Ishikawa (cell line): ENCODE data around the gene ABCB8.

ENCODE experiments used
- CEBPB ChIP-seq: IDR thresholded peaks from 2 replicates; pipeline ENCODE4 v1.6.1; 2012
- CREB1 ChIP-seq: IDR thresholded peaks from 2 replicates; pipeline ENCODE4 v1.6.1; 2012; ENCODE audit warnings: low read depth
- EGR1 ChIP-seq: IDR thresholded peaks from 2 replicates; pipeline ENCODE4 v1.6.1; 2012
- EP300 ChIP-seq: IDR thresholded peaks from 2 replicates; pipeline ENCODE4 v1.6.1; 2012; ENCODE audit warnings: borderline replicate concordance
- FOXM1 ChIP-seq: IDR thresholded peaks from 2 replicates; pipeline ENCODE4 v1.6.1; 2012; ENCODE audit warnings: low read depth, borderline replicate concordance
- MAX ChIP-seq: IDR thresholded peaks from 2 replicates; pipeline ENCODE4 v1.6.1; 2012
- NFIC ChIP-seq: IDR thresholded peaks from 2 replicates; pipeline ENCODE4 v1.6.1; 2012
- RAD21 ChIP-seq: IDR thresholded peaks from 2 replicates; pipeline ENCODE4 v1.6.1; 2012; ENCODE audit warnings: low read depth
- REST ChIP-seq: IDR thresholded peaks from 2 replicates; pipeline ENCODE4 v1.6.1; 2012; ENCODE audit warnings: low read depth, mild to moderate bottlenecking
- TAF1 ChIP-seq: IDR thresholded peaks from 2 replicates; pipeline ENCODE4 v1.6.1; 2012; ENCODE audit warnings: low read depth, mild to moderate bottlenecking
- TCF12 ChIP-seq: IDR thresholded peaks from 2 replicates; pipeline ENCODE4 v1.6.1; 2012; ENCODE audit warnings: low read depth
- TEAD4 ChIP-seq: IDR thresholded peaks from 2 replicates; pipeline ENCODE4 v1.6.1; 2012
- USF1 ChIP-seq: IDR thresholded peaks from 2 replicates; pipeline ENCODE4 v1.6.1; 2012
- YY1 ChIP-seq: IDR thresholded peaks from 2 replicates; pipeline ENCODE4 v1.6.1; 2012; ENCODE audit warnings: low read depth
- ZBTB7A ChIP-seq: IDR thresholded peaks from 2 replicates; pipeline ENCODE4 v1.6.1; 2012; ENCODE audit warnings: low read depth

ABCB8 gene

GRCh38 chr7:151095828-151096475 lies 67.7 kb downstream of the ABCB8 start:
- TF ChIP-seq USF1 = no peak
- no peak for TF ChIP-seq FOXM1
- TF ChIP-seq TCF12 = no peak
- no peak for TF ChIP-seq NFIC
- no peak for TF ChIP-seq TAF1
- TF ChIP-seq CEBPB = no peak
- TF ChIP-seq RAD21 = no peak
- TF ChIP-seq TEAD4 = no peak
- TF ChIP-seq REST = no peak
- TF ChIP-seq EGR1 = no peak
- TF ChIP-seq EP300 = no peak
- no peak for TF ChIP-seq CREB1
- TF ChIP-seq MAX = no peak
- TF ChIP-seq YY1 = no peak
- TF ChIP-seq ZBTB7A = no peak
